ENCODE results near the gene RMDN2. TPM values are rescaled to one million over a fixed set of nuclear protein-coding genes. Genes with fewer than 3 reads are reported as not detected.

Gene RMDN2
- total and polyA plus RNA-seq, 9 of the 15 experiments (the other 6 are each of a cell fraction or from before 2014, with no cell fraction given) = 1.5 to 4.3 (median 2.3) TPM

DNA sequence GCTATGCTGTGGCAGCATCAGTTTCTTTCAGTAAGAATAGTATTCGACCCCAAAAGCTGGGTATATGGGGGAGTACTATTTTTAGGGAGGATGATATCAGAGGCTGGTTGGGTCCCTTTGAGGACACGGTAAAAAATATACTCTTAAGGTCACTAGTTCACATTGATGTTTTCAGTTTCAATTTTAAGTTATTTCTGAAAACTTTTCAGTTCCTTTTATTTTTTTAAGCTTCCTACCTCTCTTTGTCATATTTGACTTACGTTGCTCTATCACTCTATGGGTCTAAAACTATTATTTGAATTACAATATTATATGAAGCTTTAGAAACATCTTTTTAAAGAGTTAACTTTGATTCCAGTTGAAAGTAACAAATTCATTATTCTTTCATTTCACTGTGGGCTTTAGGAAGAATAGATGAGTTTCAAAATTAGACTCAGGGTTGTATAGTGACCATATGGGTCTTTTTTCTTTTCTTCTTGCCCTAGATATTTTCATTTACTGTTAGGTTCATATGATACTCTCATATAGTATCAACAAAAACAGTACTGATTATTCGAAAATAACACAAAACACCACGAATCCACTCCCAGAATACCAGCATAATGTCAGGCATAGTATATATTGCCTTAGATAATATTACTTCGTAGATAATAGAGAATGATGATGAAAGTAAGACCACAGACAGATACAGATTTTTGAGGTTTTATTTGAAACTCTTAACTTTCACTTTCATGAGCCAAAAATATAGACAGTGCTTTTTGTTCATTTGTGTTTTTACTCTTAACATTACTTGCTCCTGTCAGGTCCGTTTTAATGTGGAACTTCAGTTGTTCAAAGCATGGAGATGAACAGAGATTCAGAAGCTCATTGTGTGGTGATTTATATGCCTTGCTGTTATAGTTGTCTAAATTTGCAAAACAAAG, 9.8 kb downstream of the RMDN2 start (continued):
- no peak for TF ChIP-seq NFIC (IDR thresholded peaks at IDR 0.05)
- no peak for TF ChIP-seq ILK (tag; IDR thresholded peaks at IDR 0.05; ENCODE audit: borderline replicate concordance, low read depth)
- TF ChIP-seq, protein P1, sequence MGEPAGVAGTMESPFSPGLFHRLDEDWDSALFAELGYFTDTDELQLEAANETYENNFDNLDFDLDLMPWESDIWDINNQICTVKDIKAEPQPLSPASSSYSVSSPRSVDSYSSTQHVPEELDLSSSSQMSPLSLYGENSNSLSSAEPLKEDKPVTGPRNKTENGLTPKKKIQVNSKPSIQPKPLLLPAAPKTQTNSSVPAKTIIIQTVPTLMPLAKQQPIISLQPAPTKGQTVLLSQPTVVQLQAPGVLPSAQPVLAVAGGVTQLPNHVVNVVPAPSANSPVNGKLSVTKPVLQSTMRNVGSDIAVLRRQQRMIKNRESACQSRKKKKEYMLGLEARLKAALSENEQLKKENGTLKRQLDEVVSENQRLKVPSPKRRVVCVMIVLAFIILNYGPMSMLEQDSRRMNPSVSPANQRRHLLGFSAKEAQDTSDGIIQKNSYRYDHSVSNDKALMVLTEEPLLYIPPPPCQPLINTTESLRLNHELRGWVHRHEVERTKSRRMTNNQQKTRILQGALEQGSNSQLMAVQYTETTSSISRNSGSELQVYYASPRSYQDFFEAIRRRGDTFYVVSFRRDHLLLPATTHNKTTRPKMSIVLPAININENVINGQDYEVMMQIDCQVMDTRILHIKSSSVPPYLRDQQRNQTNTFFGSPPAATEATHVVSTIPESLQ (CRISPR knock-in tag; IDR thresholded peaks at IDR 0.05) = no peak
- TF ChIP-seq ZNF584 (CRISPR knock-in tag; IDR thresholded peaks at IDR 0.05; ENCODE audit: low read depth) = no peak
- TF ChIP-seq NEUROD1 (IDR thresholded peaks at IDR 0.05; ENCODE audit: borderline replicate concordance, low read depth, low read length, partially characterized antibody) = no peak
- TF ChIP-seq, protein P2, sequence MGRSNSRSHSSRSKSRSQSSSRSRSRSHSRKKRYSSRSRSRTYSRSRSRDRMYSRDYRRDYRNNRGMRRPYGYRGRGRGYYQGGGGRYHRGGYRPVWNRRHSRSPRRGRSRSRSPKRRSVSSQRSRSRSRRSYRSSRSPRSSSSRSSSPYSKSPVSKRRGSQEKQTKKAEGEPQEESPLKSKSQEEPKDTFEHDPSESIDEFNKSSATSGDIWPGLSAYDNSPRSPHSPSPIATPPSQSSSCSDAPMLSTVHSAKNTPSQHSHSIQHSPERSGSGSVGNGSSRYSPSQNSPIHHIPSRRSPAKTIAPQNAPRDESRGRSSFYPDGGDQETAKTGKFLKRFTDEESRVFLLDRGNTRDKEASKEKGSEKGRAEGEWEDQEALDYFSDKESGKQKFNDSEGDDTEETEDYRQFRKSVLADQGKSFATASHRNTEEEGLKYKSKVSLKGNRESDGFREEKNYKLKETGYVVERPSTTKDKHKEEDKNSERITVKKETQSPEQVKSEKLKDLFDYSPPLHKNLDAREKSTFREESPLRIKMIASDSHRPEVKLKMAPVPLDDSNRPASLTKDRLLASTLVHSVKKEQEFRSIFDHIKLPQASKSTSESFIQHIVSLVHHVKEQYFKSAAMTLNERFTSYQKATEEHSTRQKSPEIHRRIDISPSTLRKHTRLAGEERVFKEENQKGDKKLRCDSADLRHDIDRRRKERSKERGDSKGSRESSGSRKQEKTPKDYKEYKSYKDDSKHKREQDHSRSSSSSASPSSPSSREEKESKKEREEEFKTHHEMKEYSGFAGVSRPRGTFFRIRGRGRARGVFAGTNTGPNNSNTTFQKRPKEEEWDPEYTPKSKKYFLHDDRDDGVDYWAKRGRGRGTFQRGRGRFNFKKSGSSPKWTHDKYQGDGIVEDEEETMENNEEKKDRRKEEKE (IDR thresholded peaks at IDR 0.05; ENCODE audit: borderline replicate concordance in 1 of 2, control insufficient read depth in 1 of 2, low read depth in 2 of 2, low read length in 1 of 2) = no peak

Data from K562 (cell line).